Pancreas (tissue), 10 donors: Measurements from ENCODE around the gene SIN3B. TPM values are rescaled to one million over a fixed set of nuclear protein-coding genes. Genes with fewer than 3 reads are reported as not detected.
A peak's percentile ranks its signal among the peaks of the same experiment; 100 is the strongest.

ENCODE experiments used
- ATAC-seq, 4 donors: fragments of 200-7000 bp; cut with Tn5 transposase; one replicate each; pipeline versions ENCODE4 v1.8.0 to v1.9.1; 2020; ENCODE audit warnings: mild to moderate bottlenecking in 4 of 4, moderate library complexity in 4 of 4
- DNase-seq, 6 donors: peaks; one replicate each; pipeline ENCODE4 v3.0.0-alpha.2; 2020
- FAIRE-seq: peaks from 2 replicates; lab custom pipeline; 2012; peaks lifted over from hg19 to GRCh38; lab: Jason Lieb, UNC
- H3K27ac ChIP-seq, 4 donors: fragments of 200-600 bp; sonication (generic); 1 replicate in 3 of 4; 2 replicates in 1 of 4; pipeline versions ENCODE4 v1.5.0 to v1.8.0; 2020
- H3K27me3 ChIP-seq, 4 donors: fragments of 200-600 bp; one replicate each; pipeline ENCODE4 v1.8.0; 2021
- H3K36me3 ChIP-seq, 3 donors: fragments of 200-600 bp; sonication (generic) in 1 of 3; one replicate each; pipeline versions ENCODE4 v1.5.0 to v1.8.0; 2020 to 2021
- H3K4me1 ChIP-seq, 3 donors: fragments of 200-600 bp; one replicate each; pipeline ENCODE4 v1.8.0; 2021
- H3K4me3 ChIP-seq, 4 donors: fragments of 200-600 bp; sonication (generic) in 2 of 4; one replicate each; pipeline versions ENCODE4 v1.5.0 to v1.8.0; 2020 to 2021
- H3K9me3 ChIP-seq, 4 donors: fragments of 200-600 bp; one replicate each; pipeline ENCODE4 v1.8.0; 2021
- CTCF ChIP-seq, 4 donors: fragments of 200-600 bp; sonication (generic) in 3 of 4; IDR thresholded peaks; one replicate each; pipeline versions ENCODE4 v1.5.0 to v1.8.0; 2021; ENCODE audit warnings: antibody characterized with exemption in 4 of 4
- WGBS, 2 donors: extraction: QIAGEN DNeasy Blood & Tissue Kit; methylation state at CpG; one replicate each; pipeline ENCODE4 v1.1.7; 2013; 5-methylcytosine and 5-hydroxymethylcytosine counted together
- intact Hi-C, 3 donors: fragments of 100-400 bp; cut with DNase I; formaldehyde crosslinking; loops; one replicate each; pipeline versions ENCODE4 v1.11.1 to v1.14.2; 2022
- polyA plus RNA-seq, 2 donors: library from polyadenylated mRNA; stranded (reverse); fragments of 200-250 nt; gene quantifications; one replicate each; pipeline ENCODE4 v1.2.3, GENCODE V29; 2013
- total RNA-seq, 6 donors: library from RNA; stranded (reverse); fragmentation: NEBNext Ultra II Directional in 4 of 6; extraction: Animal tissue kit (Norgen Biotek cat#: 25700) in 4 of 6; gene quantifications; one replicate each; pipeline versions ENCODE4 v1.2.1 to v1.2.4, GENCODE V29; 2021 to 2023
- donor health status: healthy with polysubstance abuse.
- donor health status: DM: no; HTN: no; CAD: no; lungs with moderate emphysema.
- donor health status: DM: no; HTN: no; CAD: no.
- donor health status: control.
- donor health status: control.
- donor health status: Bipolar disorder and iron deficiency.
- donor health status: DM: yes; HTN: yes; CAD: no.
- donor health status: DM: no; HTN: no; CAD: no.
- donor health status: DM: no; HTN: no; CAD: no.
- donor health status: DM: yes; HTN: yes; CAD: no.

The SIN3B gene
- total and polyA plus RNA-seq, 8 donors, result 13.6 to 51.8 (median 20.1) TPM

- Histone ChIP-seq H3K27ac (no peak overlapping the region), H3K4me1 (no peaks in the 10 kb centered on the region), H3K9me3 (no peaks in the 10 kb centered on the region), H3K4me3 (no peak overlapping the region), H3K27me3 (no peaks in the 10 kb centered on the region), H3K36me3 (no peaks in the 10 kb centered on the region)
- intact Hi-C loops, result no loop called here
- TF ChIP-seq CTCF (IDR thresholded peaks at IDR 0.05), result no peak
- no peak for ATAC-seq
- no peak for DNase-seq
- FAIRE-seq, result no peak
- WGBS, 2 donors, result 52 to 61% methylated on average over 4 of the region's 4 CpGs
Observed at GRCh38 chr19:16892436-16892835, 63.2 kb downstream of the SIN3B start.

- ATAC-seq (no peak), DNase-seq (peak in 1 of 6 donors; percentile 54), FAIRE-seq (no peak)
- H3K4me1 ChIP-seq, result no peaks in the 10 kb centered on the region
- no peak overlapping the region for H3K27ac ChIP-seq
- WGBS, 2 donors, result 77 to 81% methylated on average over 19 of the region's 19 CpGs
- H3K4me3 ChIP-seq, result no peak overlapping the region
- H3K27me3 ChIP-seq, result no peaks in the 10 kb centered on the region
- no peaks in the 10 kb centered on the region for H3K9me3 ChIP-seq
- H3K36me3 ChIP-seq, result no peaks in the 10 kb centered on the region
- no peak for TF ChIP-seq CTCF (IDR thresholded peaks at IDR 0.05)
- intact Hi-C loops, result no loop called here
Observed at GRCh38 chr19:16892868-16893685, 63.9 kb downstream of the SIN3B start.

- Histone ChIP-seq H3K36me3 (no peaks in the 10 kb centered on the region), H3K9me3 (no peaks in the 10 kb centered on the region), H3K27me3 (no peaks in the 10 kb centered on the region), H3K27ac (no peak overlapping the region), H3K4me1 (no peaks in the 10 kb centered on the region), H3K4me3 (no peak overlapping the region)
- WGBS, 2 donors, result 63 to 76% methylated on average over 14 of the region's 14 CpGs
- DNase-seq (peak in 1 of 6 donors; percentile 59), FAIRE-seq (no peak), ATAC-seq (no peak)
- intact Hi-C loops, result no loop called here
- no peak for TF ChIP-seq CTCF (IDR thresholded peaks at IDR 0.05)
Observed at GRCh38 chr19:16893686-16893989, 64.4 kb downstream of the SIN3B start.

- H3K27ac ChIP-seq, result no peak overlapping the region
- TF ChIP-seq CTCF (IDR thresholded peaks at IDR 0.05), result no peak
Observed at GRCh38 chr19:16894080-16894479, 64.9 kb downstream of the SIN3B start.

GRCh38 chr19:16895467-16896145 is 66.4 kb downstream of the SIN3B start:
- DNase-seq (peak in 1 of 6 donors; percentile 54), ATAC-seq (no peak), FAIRE-seq (no peak)
- Histone ChIP-seq H3K4me3 (peak overlapping the region in 1 of 4 donors; percentile 56), H3K27me3 (no peaks in the 10 kb centered on the region), H3K9me3 (no peaks in the 10 kb centered on the region), H3K4me1 (no peaks in the 10 kb centered on the region), H3K27ac (no peak overlapping the region), H3K36me3 (no peaks in the 10 kb centered on the region)
- 45 to 46% methylated on average over 30 of the region's 30 CpGs for WGBS, 2 donors
- intact Hi-C loops, result no loop called here
- no peak for TF ChIP-seq CTCF (IDR thresholded peaks at IDR 0.05)

More at GRCh38 chr19:16894080-16894479, 64.9 kb downstream of the SIN3B start:
- Histone ChIP-seq H3K27me3 (no peaks in the 10 kb centered on the region), H3K4me3 (no peak overlapping the region), H3K9me3 (no peaks in the 10 kb centered on the region), H3K36me3 (no peaks in the 10 kb centered on the region), H3K4me1 (no peaks in the 10 kb centered on the region)
- DNase-seq (no peak), ATAC-seq (no peak), FAIRE-seq (no peak)
- intact Hi-C loops, result no loop called here
- 77 to 88% methylated on average over 7 of the region's 7 CpGs for WGBS, 2 donors
